T-helper 17 cell (primary cell): ENCODE measurements around the gene TRPV3. TPM values are rescaled to one million over a fixed set of nuclear protein-coding genes. Genes with fewer than 3 reads are reported as not detected.
A peak's percentile ranks its signal among the peaks of the same experiment; 100 is the strongest.

ENCODE experiments used
- ATAC-seq: fragments of 150-1000 bp; cut with Tn5 transposase; 2 replicates; pipeline ENCODE4 v1.10.0; 2021; ENCODE audit warnings: mild to moderate bottlenecking, moderate library complexity
- DNase-seq, 3 donors: peaks; one replicate each; pipeline versions ENCODE4 v3.0.0 to v3.0.0-alpha.2; 2020 to 2021
- H3K9me3 ChIP-seq: one replicate; pipeline ENCODE4 v1.7.0; 2013; ENCODE audit warnings: low read length, mild to moderate bottlenecking; ENCODE audit not compliant: control insufficient read depth, poor library complexity, severe bottlenecking
- H3K27ac Mint-ChIP-seq: one replicate; pipeline ENCODE4 v1.8.0; 2022; ENCODE audit warnings: mild to moderate bottlenecking, moderate library complexity, mixed read lengths
- H3K27me3 Mint-ChIP-seq: one replicate; pipeline ENCODE4 v1.8.0; 2022; ENCODE audit warnings: mixed read lengths
- H3K36me3 Mint-ChIP-seq: one replicate; pipeline ENCODE4 v1.8.0; 2022; ENCODE audit warnings: low read depth, mixed read lengths
- H3K4me1 Mint-ChIP-seq: one replicate; pipeline ENCODE4 v1.8.0; 2022; ENCODE audit warnings: mild to moderate bottlenecking, mixed read lengths
- H3K4me3 Mint-ChIP-seq: one replicate; pipeline ENCODE4 v1.8.0; 2022; ENCODE audit warnings: mild to moderate bottlenecking, moderate library complexity, mixed read lengths
- total RNA-seq, 4 donors: library from RNA in 2 of 4; stranded (reverse) in 2 of 4; gene quantifications; one replicate each; pipeline ENCODE4 v1.2.3 and lab custom pipeline; 2022 to 2026

Gene TRPV3
- total RNA-seq, 2 donors from 2014 or later: 0.27 to 0.55 TPM

- Mint-ChIP-seq H3K4me1 (no peaks in the 10 kb centered on the region), H3K36me3 (peaks cover 2% of the 10 kb centered on the region), H3K4me3 (no peak overlapping the region), H3K27me3 (peaks cover 11% of the 10 kb centered on the region), H3K27ac (no peak overlapping the region)
- H3K9me3 ChIP-seq: no peaks in the 10 kb centered on the region
- ATAC-seq (no peak), DNase-seq (no peak)
Observed at GRCh38 chr17:3549610-3550162, 7.9 kb downstream of the TRPV3 start.

GRCh38 chr17:3547628-3548027, 10.0 kb downstream of the TRPV3 start:
- H3K27ac Mint-ChIP-seq: no peak overlapping the region
- H3K27me3 Mint-ChIP-seq: peaks cover 15% of the 10 kb centered on the region
- ATAC-seq (no peak), DNase-seq (no peak)
- no peaks in the 10 kb centered on the region for H3K9me3 ChIP-seq
- peaks cover 3% of the 10 kb centered on the region for H3K36me3 Mint-ChIP-seq
- no peak overlapping the region for H3K4me3 Mint-ChIP-seq
- peaks cover 2% of the 10 kb centered on the region for H3K4me1 Mint-ChIP-seq

GRCh38 chr17:3546997-3547396, 10.6 kb downstream of the TRPV3 start:
- DNase-seq (no peak), ATAC-seq (no peak)
- Mint-ChIP-seq H3K4me1 (peaks cover 2% of the 10 kb centered on the region), H3K4me3 (no peak overlapping the region), H3K36me3 (peaks cover 3% of the 10 kb centered on the region), H3K27me3 (peaks cover 16% of the 10 kb centered on the region), H3K27ac (no peak overlapping the region)
- no peaks in the 10 kb centered on the region for H3K9me3 ChIP-seq

GRCh38 chr17:3546521-3546920, 11.1 kb downstream of the TRPV3 start:
- H3K9me3 ChIP-seq: no peaks in the 10 kb centered on the region
- H3K27ac Mint-ChIP-seq: no peak overlapping the region
- ATAC-seq (no peak), DNase-seq (no peak)
- peaks cover 2% of the 10 kb centered on the region for H3K4me1 Mint-ChIP-seq
- no peak overlapping the region for H3K4me3 Mint-ChIP-seq
- peaks cover 3% of the 10 kb centered on the region for H3K36me3 Mint-ChIP-seq
- peaks cover 16% of the 10 kb centered on the region for H3K27me3 Mint-ChIP-seq

GRCh38 chr17:3545151-3545550, 12.5 kb downstream of the TRPV3 start:
- no peak for ATAC-seq

GRCh38 chr17:3544365-3544764, 13.2 kb downstream of the TRPV3 start:
- H3K27ac Mint-ChIP-seq: no peak overlapping the region
- no peaks in the 10 kb centered on the region for H3K9me3 ChIP-seq
- ATAC-seq: no peak

More at GRCh38 chr17:3545151-3545550, 12.5 kb downstream of the TRPV3 start:
- no peak for DNase-seq
- no peaks in the 10 kb centered on the region for H3K9me3 ChIP-seq
- H3K4me3 Mint-ChIP-seq: no peak overlapping the region
- no peak overlapping the region for H3K27ac Mint-ChIP-seq
- peaks cover 3% of the 10 kb centered on the region for H3K36me3 Mint-ChIP-seq
- peaks cover 4% of the 10 kb centered on the region for H3K4me1 Mint-ChIP-seq
- H3K27me3 Mint-ChIP-seq: peaks cover 16% of the 10 kb centered on the region

GRCh38 chr17:3543453-3543852, 14.2 kb downstream of the TRPV3 start:
- no peak for ATAC-seq
- H3K9me3 ChIP-seq: no peaks in the 10 kb centered on the region
- Mint-ChIP-seq H3K4me3 (no peak overlapping the region), H3K36me3 (peaks cover 3% of the 10 kb centered on the region), H3K27me3 (peaks cover 16% of the 10 kb centered on the region), H3K27ac (no peak overlapping the region), H3K4me1 (peaks cover 6% of the 10 kb centered on the region)
- DNase-seq: no peak

More at GRCh38 chr17:3544365-3544764, 13.2 kb downstream of the TRPV3 start:
- H3K4me1 Mint-ChIP-seq: peaks cover 6% of the 10 kb centered on the region
- no peak overlapping the region for H3K4me3 Mint-ChIP-seq
- no peak for DNase-seq
- peaks cover 3% of the 10 kb centered on the region for H3K36me3 Mint-ChIP-seq
- peaks cover 16% of the 10 kb centered on the region for H3K27me3 Mint-ChIP-seq

- no peak for DNase-seq
Observed at GRCh38 chr17:3542410-3543088, 15.1 kb downstream of the TRPV3 start.

GRCh38 chr17:3539881-3540540, 17.6 kb downstream of the TRPV3 start:
- Mint-ChIP-seq H3K27me3 (peaks cover 23% of the 10 kb centered on the region), H3K36me3 (peaks cover 3% of the 10 kb centered on the region), H3K4me1 (peaks cover 6% of the 10 kb centered on the region), H3K27ac (peak overlapping the region; percentile 17), H3K4me3 (no peak overlapping the region)
- no peak for ATAC-seq
- H3K9me3 ChIP-seq: no peaks in the 10 kb centered on the region
- DNase-seq: no peak

More at GRCh38 chr17:3542410-3543088, 15.1 kb downstream of the TRPV3 start:
- H3K4me3 Mint-ChIP-seq: no peak overlapping the region
- peaks cover 3% of the 10 kb centered on the region for H3K36me3 Mint-ChIP-seq
- H3K27ac Mint-ChIP-seq: no peak overlapping the region
- peaks cover 6% of the 10 kb centered on the region for H3K4me1 Mint-ChIP-seq
- ATAC-seq: no peak
- peaks cover 16% of the 10 kb centered on the region for H3K27me3 Mint-ChIP-seq
- H3K9me3 ChIP-seq: no peaks in the 10 kb centered on the region

GRCh38 chr17:3536716-3537115, 20.9 kb downstream of the TRPV3 start:
- H3K36me3 Mint-ChIP-seq: no peaks in the 10 kb centered on the region
- peaks cover 8% of the 10 kb centered on the region for H3K4me1 Mint-ChIP-seq
- H3K4me3 Mint-ChIP-seq: no peak overlapping the region
- H3K9me3 ChIP-seq: no peaks in the 10 kb centered on the region
- no peak for DNase-seq
- peaks cover 13% of the 10 kb centered on the region for H3K27me3 Mint-ChIP-seq
- peak overlapping the region; percentile 32 for H3K27ac Mint-ChIP-seq
- no peak for ATAC-seq

GRCh38 chr17:3535253-3535995, 22.2 kb downstream of the TRPV3 start:
- H3K4me3 Mint-ChIP-seq: peak overlapping the region; percentile 34
- peaks cover 13% of the 10 kb centered on the region for H3K27me3 Mint-ChIP-seq
- no peaks in the 10 kb centered on the region for H3K36me3 Mint-ChIP-seq
- peaks cover 8% of the 10 kb centered on the region for H3K4me1 Mint-ChIP-seq
- H3K27ac Mint-ChIP-seq: peak overlapping the region; percentile 32
- peak in 1 of 3 donors; percentile 36 for DNase-seq
- H3K9me3 ChIP-seq: no peaks in the 10 kb centered on the region
- peak; percentile 90 for ATAC-seq

GRCh38 chr17:3534881-3535252, 22.7 kb downstream of the TRPV3 start:
- H3K9me3 ChIP-seq: no peaks in the 10 kb centered on the region
- DNase-seq (no peak), ATAC-seq (no peak)
- H3K27ac Mint-ChIP-seq: no peak overlapping the region
- no peaks in the 10 kb centered on the region for H3K36me3 Mint-ChIP-seq
- peak overlapping the region; percentile 34 for H3K4me3 Mint-ChIP-seq
- peaks cover 13% of the 10 kb centered on the region for H3K27me3 Mint-ChIP-seq
- H3K4me1 Mint-ChIP-seq: peaks cover 4% of the 10 kb centered on the region

GRCh38 chr17:3533752-3534151, 23.9 kb downstream of the TRPV3 start:
- Mint-ChIP-seq H3K36me3 (no peaks in the 10 kb centered on the region), H3K27me3 (peaks cover 13% of the 10 kb centered on the region), H3K27ac (no peak overlapping the region), H3K4me3 (no peak overlapping the region), H3K4me1 (peaks cover 4% of the 10 kb centered on the region)
- H3K9me3 ChIP-seq: no peaks in the 10 kb centered on the region
- ATAC-seq: no peak
- no peak for DNase-seq
